ENCODE results near the gene HS2ST1.
"Not testable (repeated sequence)": the region's sequence is repeated elsewhere in the genome, so short reads cannot be mapped to it uniquely, and the experiment has no call there.

Gene HS2ST1

GRCh38 chr1:86914601-86914997, at the start of gene HS2ST1:
Gene HS2ST1, plus strand, starts transcription at chr1:86914635.
- DNase-seq: no peak

- DNase-seq: no peak
Measured at GRCh38 chr1:86865973-86866637, 48.3 kb upstream of the HS2ST1 start.

GRCh38 chr1:86866665-86867064, 47.8 kb upstream of the HS2ST1 start:
- no peak for DNase-seq

GRCh38 chr1:86867278-86867677, 47.2 kb upstream of the HS2ST1 start:
- not testable (repeated sequence) for DNase-seq

- DNase-seq: no peak
Measured at GRCh38 chr1:86868477-86868876, 46.0 kb upstream of the HS2ST1 start.

- no peak for DNase-seq
Measured at GRCh38 chr1:86871001-86871400, 43.4 kb upstream of the HS2ST1 start.

- DNase-seq: no peak
Measured at GRCh38 chr1:86872086-86872485, 42.3 kb upstream of the HS2ST1 start.

- DNase-seq: no peak
Measured at GRCh38 chr1:86875722-86876121, 38.7 kb upstream of the HS2ST1 start.

- DNase-seq: no peak
Measured at GRCh38 chr1:86887479-86888162, 26.8 kb upstream of the HS2ST1 start.

- DNase-seq: no peak
Measured at GRCh38 chr1:86888327-86888726, 26.1 kb upstream of the HS2ST1 start.

- not testable (repeated sequence) for DNase-seq
Measured at GRCh38 chr1:86899401-86899800, 15.0 kb upstream of the HS2ST1 start.

GRCh38 chr1:86905875-86906274, 8.6 kb upstream of the HS2ST1 start:
- DNase-seq: no peak

- no peak for DNase-seq
Measured at GRCh38 chr1:86906419-86906818, 8.0 kb upstream of the HS2ST1 start.

- DNase-seq: no peak
Measured at GRCh38 chr1:86912281-86912900, 2.0 kb upstream of the HS2ST1 start.

GRCh38 chr1:86913399-86913895, 988 bp upstream of the HS2ST1 start:
- DNase-seq: no peak

- DNase-seq: peak; percentile 98 to 99
Measured at GRCh38 chr1:86913896-86914600, 387 bp upstream of the HS2ST1 start, which contains the start of gene SELENOF. Gene SELENOF, minus strand, starts transcription at chr1:86914126. Its CDS starts 15 bp downstream, at chr1:86914111.

- peak; percentile 18 to 24 for DNase-seq
Measured at GRCh38 chr1:86914998-86915736, 732 bp downstream of the HS2ST1 start.

GRCh38 chr1:86915737-86916235, 1.4 kb downstream of the HS2ST1 start:
- no peak for DNase-seq

- DNase-seq: no peak
Measured at GRCh38 chr1:86916752-86917151, 2.3 kb downstream of the HS2ST1 start.

GRCh38 chr1:86922445-86922844, 8.0 kb downstream of the HS2ST1 start:
- no peak for DNase-seq

GRCh38 chr1:86924324-86924960, 10.0 kb downstream of the HS2ST1 start:
- DNase-seq: no peak

- no peak for DNase-seq
Measured at GRCh38 chr1:86925742-86926141, 11.3 kb downstream of the HS2ST1 start.
